ES-I3 (cell line): ENCODE measurements around the gene FAM13A.

Experiments used
- H3K36me3 ChIP-seq: 2 replicates; pipeline ENCODE4 v1.6.1; 2013; ENCODE audit warnings: mild to moderate bottlenecking, low read length, control low read depth, moderate library complexity; ENCODE audit not compliant: insufficient read depth
- H3K4me1 ChIP-seq: 2 replicates; pipeline ENCODE4 v1.6.1; 2013; ENCODE audit warnings: mild to moderate bottlenecking, control low read depth, low read length; ENCODE audit not compliant: insufficient read depth
- H3K9ac ChIP-seq: 2 replicates; pipeline ENCODE4 v1.6.1; 2013; ENCODE audit warnings: low read depth, mild to moderate bottlenecking, low read length, moderate library complexity
- H3K9me3 ChIP-seq: 2 replicates; pipeline ENCODE4 v1.6.1; 2013; ENCODE audit warnings: mild to moderate bottlenecking, low read length, moderate library complexity; ENCODE audit not compliant: control insufficient read depth, insufficient read depth

Gene FAM13A

DNA sequence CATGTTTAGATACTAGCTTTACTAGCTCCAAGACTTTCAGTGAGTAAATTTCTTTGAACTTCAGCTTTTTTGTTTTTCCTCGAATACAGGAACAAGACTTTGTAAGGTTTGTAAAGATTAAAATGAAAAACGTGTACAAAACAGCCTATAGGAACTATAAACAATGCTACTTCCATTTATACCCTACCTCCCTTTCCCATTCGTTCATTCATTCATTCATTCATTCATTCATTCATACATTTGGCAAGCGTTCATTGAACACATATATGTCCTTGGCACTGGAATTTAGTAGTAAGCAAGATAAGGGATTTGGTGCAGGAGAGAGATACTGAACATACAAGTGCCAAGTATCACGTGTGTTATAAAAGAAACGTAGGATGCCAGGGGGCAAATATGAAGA is 293.9 kb downstream of the FAM13A start:
- peaks cover 18% of the 10 kb centered on the region for H3K4me1 ChIP-seq
- no peaks in the 10 kb centered on the region for H3K9me3 ChIP-seq
- H3K9ac ChIP-seq = no peak overlapping the region
- no peaks in the 10 kb centered on the region; the same call in 1 of the 2 replicates for H3K36me3 ChIP-seq

GRCh38 chr4:88761861-88762523 is 295.0 kb downstream of the FAM13A start:
- no peaks in the 10 kb centered on the region; the same call in 1 of the 2 replicates for H3K36me3 ChIP-seq

GRCh38 chr4:88761342-88761741 is 295.6 kb downstream of the FAM13A start:
- Histone ChIP-seq H3K9ac (no peak overlapping the region), H3K4me1 (peaks cover 18% of the 10 kb centered on the region), H3K9me3 (no peaks in the 10 kb centered on the region), H3K36me3 (no peaks in the 10 kb centered on the region; the same call in 1 of the 2 replicates)

More at GRCh38 chr4:88761861-88762523, 295.0 kb downstream of the FAM13A start:
- no peak overlapping the region for H3K9ac ChIP-seq
- no peaks in the 10 kb centered on the region for H3K9me3 ChIP-seq
- H3K4me1 ChIP-seq = peaks cover 18% of the 10 kb centered on the region

GRCh38 chr4:88759895-88760290 is 297.1 kb downstream of the FAM13A start:
- Histone ChIP-seq H3K4me1 (peaks cover 18% of the 10 kb centered on the region), H3K36me3 (no peaks in the 10 kb centered on the region; the same call in 1 of the 2 replicates), H3K9ac (no peak overlapping the region), H3K9me3 (no peaks in the 10 kb centered on the region)

GRCh38 chr4:88759039-88759894 is 297.7 kb downstream of the FAM13A start:
- no peak overlapping the region for H3K9ac ChIP-seq

DNA sequence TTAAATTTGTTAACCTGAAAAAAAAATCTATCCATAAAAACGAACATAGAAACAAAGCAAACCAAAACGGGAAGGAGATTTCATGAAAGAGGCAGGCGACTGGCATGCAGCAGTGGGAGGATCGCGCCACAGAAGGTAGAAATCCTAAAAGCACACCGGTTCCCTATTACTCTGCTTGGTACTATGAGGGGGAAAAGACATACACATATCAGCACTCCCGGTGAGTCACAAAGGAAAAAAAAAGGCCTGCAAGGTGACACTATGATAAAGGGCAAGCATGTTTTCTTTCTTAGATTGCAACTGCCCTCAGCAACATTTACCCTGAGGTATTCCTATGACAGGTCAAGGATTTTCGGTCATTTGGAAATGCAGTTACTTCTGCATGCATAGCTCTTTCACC is 298.7 kb downstream of the FAM13A start:
- no peak overlapping the region for H3K9ac ChIP-seq
- no peaks in the 10 kb centered on the region; the same call in 1 of the 2 replicates for H3K36me3 ChIP-seq
- peaks cover 18% of the 10 kb centered on the region for H3K4me1 ChIP-seq
- H3K9me3 ChIP-seq = no peaks in the 10 kb centered on the region

More at GRCh38 chr4:88759039-88759894, 297.7 kb downstream of the FAM13A start:
- Histone ChIP-seq H3K9me3 (no peaks in the 10 kb centered on the region), H3K4me1 (peaks cover 18% of the 10 kb centered on the region), H3K36me3 (no peaks in the 10 kb centered on the region; the same call in 1 of the 2 replicates)

DNA sequence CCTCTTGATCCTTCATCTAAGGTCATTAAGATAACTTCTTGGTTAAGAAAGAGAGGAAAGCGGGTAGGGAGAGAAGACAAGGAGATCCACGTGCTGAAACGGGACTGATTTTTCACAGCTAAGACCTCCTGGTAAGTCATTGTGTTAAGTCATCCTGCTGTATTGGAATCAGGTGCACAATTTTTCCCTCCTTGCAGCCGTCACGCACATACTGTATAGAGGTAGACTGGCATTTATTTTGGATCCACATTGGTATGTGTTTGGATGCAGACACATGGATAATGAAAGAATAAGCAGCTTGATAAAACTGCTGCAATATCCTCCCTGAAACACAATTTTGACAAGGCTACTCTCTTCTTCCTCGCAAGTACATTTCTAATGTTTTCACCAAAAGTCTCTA is 299.2 kb downstream of the FAM13A start:
- Histone ChIP-seq H3K36me3 (no peaks in the 10 kb centered on the region; the same call in 1 of the 2 replicates), H3K9me3 (no peaks in the 10 kb centered on the region), H3K9ac (no peak overlapping the region), H3K4me1 (peaks cover 18% of the 10 kb centered on the region)

DNA sequence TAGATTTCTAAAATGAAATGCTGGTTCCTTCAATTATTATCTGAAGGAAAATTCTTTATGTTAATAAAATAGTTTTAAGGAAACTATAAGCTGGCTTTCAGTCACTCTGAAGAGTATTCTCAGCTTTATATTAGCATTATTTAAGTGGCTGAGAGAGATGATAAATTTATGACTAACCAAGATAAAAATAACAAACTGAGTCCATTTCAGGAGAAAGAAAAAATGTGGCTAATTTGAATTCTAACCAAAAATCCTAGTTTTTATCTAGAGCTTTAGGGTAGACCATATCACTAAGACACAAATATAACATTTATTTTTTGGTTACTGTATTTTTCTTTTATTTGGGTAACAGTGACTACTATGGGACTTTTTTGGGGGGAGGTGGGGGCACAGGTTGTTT is 299.9 kb downstream of the FAM13A start:
- no peaks in the 10 kb centered on the region for H3K9me3 ChIP-seq

GRCh38 chr4:88756149-88756548 is 300.8 kb downstream of the FAM13A start:
- no peak overlapping the region for H3K9ac ChIP-seq
- H3K36me3 ChIP-seq = no peaks in the 10 kb centered on the region
- peaks cover 14% of the 10 kb centered on the region for H3K4me1 ChIP-seq
- no peaks in the 10 kb centered on the region for H3K9me3 ChIP-seq

More for the DNA sequence above, 299.9 kb downstream of the FAM13A start:
- peaks cover 18% of the 10 kb centered on the region for H3K4me1 ChIP-seq
- H3K36me3 ChIP-seq = no peaks in the 10 kb centered on the region
- H3K9ac ChIP-seq = no peak overlapping the region

- Histone ChIP-seq H3K9ac (no peak overlapping the region), H3K36me3 (no peaks in the 10 kb centered on the region)
These were observed 301.5 kb downstream of the FAM13A start for GRCh38 chr4:88755454-88755853.

GRCh38 chr4:88754796-88755195 is 302.2 kb downstream of the FAM13A start:
- peaks cover 7% of the 10 kb centered on the region for H3K4me1 ChIP-seq
- H3K9ac ChIP-seq = no peak overlapping the region
- H3K36me3 ChIP-seq = no peaks in the 10 kb centered on the region
- H3K9me3 ChIP-seq = no peaks in the 10 kb centered on the region

More at GRCh38 chr4:88755454-88755853, 301.5 kb downstream of the FAM13A start:
- H3K9me3 ChIP-seq = no peaks in the 10 kb centered on the region
- peaks cover 10% of the 10 kb centered on the region for H3K4me1 ChIP-seq

GRCh38 chr4:88753658-88754571 is 303.1 kb downstream of the FAM13A start:
- Histone ChIP-seq H3K4me1 (no peaks in the 10 kb centered on the region), H3K9ac (no peak overlapping the region), H3K36me3 (peaks cover 2% of the 10 kb centered on the region; the same call in 1 of the 2 replicates), H3K9me3 (no peaks in the 10 kb centered on the region)

DNA sequence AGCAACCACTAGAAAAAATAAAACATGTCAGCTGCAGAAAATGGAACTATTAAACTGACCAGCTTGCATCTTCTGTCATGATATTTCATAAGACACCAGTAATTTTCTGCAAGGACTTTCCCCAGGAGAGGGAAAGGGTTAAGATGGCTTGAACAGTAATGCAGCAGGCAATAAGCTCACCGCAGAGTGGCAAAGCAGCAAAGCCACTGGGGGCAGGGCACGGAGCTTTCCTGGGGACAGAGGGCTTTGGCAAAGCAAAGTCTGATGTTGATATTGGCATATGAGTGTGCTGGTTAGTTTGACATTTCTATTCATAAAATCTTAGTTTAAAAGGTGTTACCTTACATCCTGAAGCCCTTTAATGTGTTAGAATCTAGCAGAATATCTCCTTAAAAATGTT is 304.2 kb downstream of the FAM13A start:
- Histone ChIP-seq H3K36me3 (peaks cover 7% of the 10 kb centered on the region), H3K9me3 (no peaks in the 10 kb centered on the region), H3K9ac (no peak overlapping the region), H3K4me1 (no peaks in the 10 kb centered on the region)

GRCh38 chr4:88752076-88752463 is 304.9 kb downstream of the FAM13A start:
- Histone ChIP-seq H3K4me1 (no peaks in the 10 kb centered on the region), H3K9ac (no peak overlapping the region), H3K36me3 (peaks cover 7% of the 10 kb centered on the region), H3K9me3 (no peaks in the 10 kb centered on the region)
